Activated naive CD8-positive, alpha-beta T cell (primary cell): ENCODE results near the gene ANKRD27.
"Not testable (repeated sequence)": the region's sequence is repeated elsewhere in the genome, so short reads cannot be mapped to it uniquely, and the experiment has no call there.

Experiments used
- H3K27ac Mint-ChIP-seq: one replicate; pipeline ENCODE4 v1.8.0; 2021; ENCODE audit warnings: mixed read lengths
- H3K27me3 Mint-ChIP-seq: one replicate; pipeline ENCODE4 v1.8.0; 2021; ENCODE audit warnings: mixed read lengths
- H3K36me3 Mint-ChIP-seq: one replicate; pipeline ENCODE4 v1.8.0; 2021; ENCODE audit warnings: mixed read lengths
- H3K4me1 Mint-ChIP-seq: one replicate; pipeline ENCODE4 v1.8.0; 2021; ENCODE audit warnings: low read depth, mixed read lengths
- H3K4me3 Mint-ChIP-seq: one replicate; pipeline ENCODE4 v1.8.0; 2021; ENCODE audit warnings: mild to moderate bottlenecking, mixed read lengths
- H3K9me3 Mint-ChIP-seq: one replicate; pipeline ENCODE4 v1.8.0; 2021; ENCODE audit warnings: low read depth, mixed read lengths

ANKRD27 gene

DNA sequence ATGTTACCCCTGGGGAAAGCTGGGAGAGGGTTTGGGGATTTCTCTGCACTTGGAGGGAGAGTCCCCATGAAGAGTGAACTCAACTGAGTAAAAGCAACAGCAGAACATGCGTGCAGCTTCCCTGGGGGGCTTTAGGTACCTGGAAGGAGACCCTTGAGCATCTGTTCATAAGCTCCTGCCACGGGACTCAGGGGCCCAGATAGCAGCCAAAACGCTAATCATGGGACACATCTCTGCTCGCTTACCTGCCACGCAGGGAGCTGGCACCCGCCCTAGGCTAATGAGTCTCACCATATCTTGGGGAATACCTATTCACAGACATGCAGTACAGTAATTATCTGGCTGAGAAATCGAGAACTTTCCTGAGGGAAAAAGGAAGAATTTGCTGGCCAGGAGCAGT lies 60.1 kb downstream of the ANKRD27 start:
- Mint-ChIP-seq H3K27ac (no peak overlapping the region), H3K27me3 (no peaks in the 10 kb centered on the region), H3K4me1 (no peaks in the 10 kb centered on the region), H3K36me3 (peaks cover 21% of the 10 kb centered on the region), H3K9me3 (no peaks in the 10 kb centered on the region), H3K4me3 (no peak overlapping the region)

DNA sequence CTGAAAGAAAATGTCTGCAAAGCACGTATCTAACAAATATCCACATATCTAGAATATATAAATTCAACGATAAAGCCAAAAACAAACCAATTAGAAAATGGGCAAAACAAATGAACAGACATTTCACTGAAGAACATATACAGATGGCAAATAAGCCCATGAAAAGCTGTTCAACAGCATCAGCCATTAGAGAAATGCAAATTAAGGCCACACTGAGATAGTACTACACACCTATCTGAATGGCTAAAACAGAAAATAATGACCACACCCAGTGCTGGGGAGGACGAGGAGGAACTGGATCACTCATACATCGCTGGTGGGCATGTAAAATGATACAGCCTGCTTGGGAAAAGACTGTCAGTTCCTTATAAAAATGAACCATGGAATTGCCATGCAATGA lies 62.0 kb downstream of the ANKRD27 start:
- Mint-ChIP-seq H3K4me3 (no peak overlapping the region), H3K9me3 (no peaks in the 10 kb centered on the region), H3K4me1 (no peaks in the 10 kb centered on the region), H3K27me3 (no peaks in the 10 kb centered on the region), H3K36me3 (peaks cover 24% of the 10 kb centered on the region), H3K27ac (no peak overlapping the region)

DNA sequence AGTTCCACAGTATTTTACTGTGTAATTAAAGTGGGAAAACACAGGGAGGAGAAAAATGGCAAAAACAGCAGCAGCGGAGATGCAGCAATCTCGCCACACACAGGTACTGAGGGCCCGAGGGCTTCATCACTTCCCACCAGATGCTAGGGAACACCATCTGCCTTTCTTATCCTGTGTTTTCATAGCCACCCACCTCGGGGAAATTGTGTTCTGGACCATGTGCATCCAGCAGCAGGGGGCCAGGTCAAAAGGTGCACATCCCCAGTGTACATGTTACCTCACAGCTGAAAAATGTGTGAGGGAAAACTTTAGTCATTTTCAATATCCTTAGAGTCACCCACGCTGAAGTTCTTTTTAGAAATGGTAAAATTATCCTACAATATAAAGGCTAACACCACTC lies 63.8 kb downstream of the ANKRD27 start:
- H3K9me3 Mint-ChIP-seq: no peaks in the 10 kb centered on the region
- no peak overlapping the region for H3K4me3 Mint-ChIP-seq
- H3K27me3 Mint-ChIP-seq: no peaks in the 10 kb centered on the region
- no peaks in the 10 kb centered on the region for H3K4me1 Mint-ChIP-seq
- H3K27ac Mint-ChIP-seq: no peak overlapping the region
- H3K36me3 Mint-ChIP-seq: peaks cover 21% of the 10 kb centered on the region

DNA sequence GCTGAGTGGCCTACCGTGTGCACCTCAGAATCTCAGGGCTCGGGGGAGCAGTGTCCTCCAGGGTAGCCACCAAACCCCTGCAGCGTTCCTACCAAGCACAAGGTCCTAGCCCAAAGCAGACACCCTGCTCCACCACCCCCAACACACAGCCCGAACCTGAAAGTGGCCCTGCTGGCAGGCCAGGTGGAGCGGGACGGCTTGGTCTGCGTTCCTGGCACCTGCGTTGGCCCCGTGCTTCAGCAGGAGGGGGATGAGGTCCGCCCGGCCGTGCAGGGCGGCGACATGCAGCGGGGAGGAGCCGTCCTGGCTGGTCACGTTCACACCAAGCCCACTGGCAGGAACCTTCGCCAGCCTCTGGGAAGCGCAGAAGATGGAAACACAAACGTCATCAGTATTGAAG lies 67.5 kb downstream of the ANKRD27 start:
- Mint-ChIP-seq H3K27me3 (no peaks in the 10 kb centered on the region), H3K36me3 (peaks cover 7% of the 10 kb centered on the region), H3K9me3 (no peaks in the 10 kb centered on the region), H3K27ac (no peak overlapping the region), H3K4me3 (no peak overlapping the region), H3K4me1 (no peaks in the 10 kb centered on the region)

DNA sequence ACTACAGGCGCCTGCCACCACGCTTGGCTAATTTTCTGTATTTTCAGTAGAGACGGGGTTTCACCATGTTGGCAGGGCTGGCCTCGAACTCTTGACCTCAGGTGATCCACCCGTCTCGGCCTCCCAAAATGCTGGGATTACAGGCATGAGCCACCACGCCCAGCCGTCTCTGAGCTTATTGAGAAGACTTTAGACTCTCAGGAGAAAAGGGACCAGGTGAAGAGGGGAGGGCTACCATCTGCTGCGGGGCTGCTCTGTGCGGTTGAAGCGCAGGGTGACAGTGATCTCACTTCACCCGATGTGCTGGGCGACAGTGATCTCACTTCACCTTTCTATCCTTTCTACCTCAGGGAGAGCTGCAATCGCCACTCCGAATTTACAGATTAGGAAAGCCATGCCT lies 68.7 kb downstream of the ANKRD27 start:
- peaks cover 7% of the 10 kb centered on the region for H3K36me3 Mint-ChIP-seq
- H3K27me3 Mint-ChIP-seq: no peaks in the 10 kb centered on the region
- H3K27ac Mint-ChIP-seq: no peak overlapping the region
- H3K4me3 Mint-ChIP-seq: no peak overlapping the region
- H3K9me3 Mint-ChIP-seq: no peaks in the 10 kb centered on the region
- no peaks in the 10 kb centered on the region for H3K4me1 Mint-ChIP-seq

DNA sequence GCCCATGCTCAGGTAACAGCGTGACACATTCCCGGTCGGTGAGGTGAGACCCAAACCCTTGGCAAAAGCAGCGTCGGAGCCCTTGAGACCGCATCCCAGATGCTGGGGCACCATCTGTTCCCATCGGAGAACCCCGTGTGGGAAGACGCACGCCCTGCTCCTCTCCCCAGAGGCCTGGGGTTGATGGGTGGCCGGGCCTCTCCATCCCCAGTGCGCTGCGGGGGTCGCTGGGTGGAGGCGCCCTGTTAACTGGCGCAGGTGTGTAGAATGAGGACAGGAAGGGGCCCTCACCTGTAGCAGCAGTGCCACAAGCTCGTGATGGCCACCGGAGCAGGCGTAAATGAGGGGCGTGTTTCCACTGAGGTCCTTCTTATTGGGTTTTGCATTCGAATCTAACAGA lies 69.4 kb downstream of the ANKRD27 start:
- H3K4me3 Mint-ChIP-seq: no peak overlapping the region
- H3K36me3 Mint-ChIP-seq: peaks cover 7% of the 10 kb centered on the region

DNA sequence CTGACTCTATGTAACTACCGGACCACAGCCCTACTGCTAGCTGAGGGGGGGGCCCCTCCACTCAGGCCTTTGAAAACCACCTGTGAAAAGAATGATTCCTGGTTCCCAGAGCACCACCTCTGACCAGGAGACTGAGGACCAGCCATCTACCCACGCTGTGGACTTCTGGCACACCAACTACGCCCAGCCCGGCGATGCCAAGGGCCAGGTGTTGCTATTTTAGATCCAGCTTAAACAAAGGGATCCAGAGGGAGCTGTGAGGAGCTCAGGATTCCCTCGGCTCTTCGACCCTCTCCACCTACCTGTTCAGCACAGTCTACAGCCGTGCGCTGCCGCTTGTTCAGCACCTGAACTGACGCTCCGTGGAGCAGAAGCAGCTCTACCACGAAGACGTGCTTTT lies 71.0 kb downstream of the ANKRD27 start:
- no peak overlapping the region for H3K27ac Mint-ChIP-seq
- no peaks in the 10 kb centered on the region for H3K27me3 Mint-ChIP-seq
- peaks cover 9% of the 10 kb centered on the region for H3K36me3 Mint-ChIP-seq
- H3K4me3 Mint-ChIP-seq: no peak overlapping the region
- no peaks in the 10 kb centered on the region for H3K9me3 Mint-ChIP-seq
- peaks cover 8% of the 10 kb centered on the region for H3K4me1 Mint-ChIP-seq

More for the DNA sequence above, 69.4 kb downstream of the ANKRD27 start:
- H3K27ac Mint-ChIP-seq: no peak overlapping the region
- no peaks in the 10 kb centered on the region for H3K9me3 Mint-ChIP-seq
- H3K4me1 Mint-ChIP-seq: no peaks in the 10 kb centered on the region
- no peaks in the 10 kb centered on the region for H3K27me3 Mint-ChIP-seq

DNA sequence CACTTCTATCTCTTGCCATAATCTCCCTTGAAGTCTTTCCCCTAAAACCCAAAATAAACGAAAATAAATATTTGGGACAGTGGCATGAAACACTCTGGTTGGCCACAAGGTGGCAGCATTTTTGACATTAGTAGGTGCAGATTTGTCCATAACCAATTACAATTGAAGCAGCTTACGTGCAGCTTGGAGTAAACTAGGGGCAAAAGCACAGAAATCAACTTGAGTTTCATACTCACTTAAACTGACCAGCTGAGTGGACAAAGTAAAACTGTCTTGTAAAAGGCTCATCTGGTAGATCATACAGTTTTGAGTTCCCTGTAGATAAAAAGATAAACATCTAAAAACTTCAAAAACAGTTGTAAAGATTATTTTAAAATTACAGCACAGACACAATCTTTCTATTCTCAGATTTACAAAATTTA lies 75.2 kb downstream of the ANKRD27 start:
- H3K4me3 Mint-ChIP-seq: no peak overlapping the region
- peak overlapping the region; percentile 52 for H3K27ac Mint-ChIP-seq
- H3K9me3 Mint-ChIP-seq: no peaks in the 10 kb centered on the region
- peaks cover 15% of the 10 kb centered on the region for H3K36me3 Mint-ChIP-seq
- H3K4me1 Mint-ChIP-seq: peaks cover 8% of the 10 kb centered on the region
- no peaks in the 10 kb centered on the region for H3K27me3 Mint-ChIP-seq

DNA sequence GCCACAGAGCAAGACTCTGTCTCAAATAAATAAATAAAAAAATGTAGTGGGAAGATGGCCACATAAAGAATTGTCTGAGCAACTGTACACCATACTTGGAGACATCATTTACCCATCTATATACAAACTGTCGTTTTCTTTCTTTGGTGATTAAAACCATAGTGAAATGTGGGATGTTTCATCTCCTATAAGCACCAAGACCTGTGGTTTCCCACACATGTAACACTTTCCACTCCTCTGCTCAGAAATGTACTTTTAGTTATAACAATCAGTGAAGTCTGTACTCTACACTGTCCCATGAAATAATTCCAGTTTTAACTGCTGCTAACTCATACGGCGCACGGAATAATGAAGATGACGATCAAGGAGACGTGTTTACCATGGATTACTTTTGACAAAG lies 75.7 kb downstream of the ANKRD27 start:
- peak overlapping the region; percentile 52 for H3K27ac Mint-ChIP-seq
- H3K36me3 Mint-ChIP-seq: peaks cover 15% of the 10 kb centered on the region
- no peaks in the 10 kb centered on the region for H3K9me3 Mint-ChIP-seq
- H3K27me3 Mint-ChIP-seq: no peaks in the 10 kb centered on the region
- H3K4me3 Mint-ChIP-seq: no peak overlapping the region
- peaks cover 8% of the 10 kb centered on the region for H3K4me1 Mint-ChIP-seq

DNA sequence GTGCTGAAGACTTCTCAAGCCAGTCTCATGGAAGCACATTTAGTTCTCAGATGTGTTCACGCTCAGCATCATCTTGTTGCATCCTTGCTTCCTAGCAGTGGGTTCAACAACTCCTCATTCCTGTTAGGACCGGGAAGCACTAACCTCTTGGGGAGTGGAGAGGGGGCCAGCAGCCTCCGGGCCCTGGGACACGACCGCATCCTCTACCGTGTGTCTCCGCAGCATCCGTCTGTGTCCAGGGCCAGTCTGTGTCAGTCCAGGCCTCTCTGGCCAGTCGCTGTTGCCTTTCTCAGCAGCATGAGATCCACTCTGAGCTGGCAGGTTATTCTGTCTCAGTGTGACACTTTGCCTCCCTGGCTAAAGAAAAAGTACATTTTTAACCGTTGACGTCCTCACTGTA lies 77.0 kb downstream of the ANKRD27 start:
- Mint-ChIP-seq H3K27me3 (no peaks in the 10 kb centered on the region), H3K4me1 (peaks cover 8% of the 10 kb centered on the region), H3K27ac (no peak overlapping the region), H3K4me3 (no peak overlapping the region), H3K9me3 (no peaks in the 10 kb centered on the region), H3K36me3 (peaks cover 21% of the 10 kb centered on the region)

DNA sequence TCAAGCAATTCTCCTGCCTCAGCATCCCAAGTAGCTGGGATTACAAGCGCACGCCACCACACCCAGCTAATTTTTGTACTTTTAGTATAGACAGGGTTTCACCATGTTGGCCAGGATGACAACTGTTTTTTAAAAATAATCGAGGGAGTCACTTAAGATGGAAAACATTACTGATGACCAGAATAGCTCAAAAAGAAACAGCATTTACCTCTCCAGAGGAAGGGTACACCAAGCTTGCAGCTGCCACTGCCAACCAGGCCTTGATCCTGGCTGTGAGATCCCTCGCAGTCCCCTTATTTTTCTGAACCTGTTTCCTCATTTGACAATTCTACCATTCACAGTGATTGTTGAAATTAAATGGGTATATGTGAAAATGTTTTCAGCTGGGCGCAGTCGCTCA lies 79.5 kb downstream of the ANKRD27 start:
- peaks cover 25% of the 10 kb centered on the region for H3K36me3 Mint-ChIP-seq

DNA sequence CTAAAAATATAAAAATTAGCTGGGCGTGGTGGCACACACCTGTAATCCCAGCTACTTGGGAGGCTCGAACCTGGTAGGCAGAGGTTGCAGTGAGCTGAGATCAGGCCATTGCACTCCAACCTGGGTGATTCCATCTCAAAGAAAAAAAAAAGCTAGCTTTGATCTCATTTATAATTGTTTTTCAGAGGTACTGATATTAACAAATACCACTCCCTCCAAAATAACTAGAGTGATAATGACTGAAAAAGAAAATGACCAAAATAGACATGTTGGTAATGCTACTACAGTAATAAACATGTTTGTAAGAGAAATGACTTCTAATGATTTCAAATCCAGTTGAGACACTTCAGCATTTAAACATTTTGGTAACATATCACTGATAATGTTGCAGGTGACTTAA lies 81.0 kb downstream of the ANKRD27 start:
- no peaks in the 10 kb centered on the region for H3K4me1 Mint-ChIP-seq
- H3K27me3 Mint-ChIP-seq: no peaks in the 10 kb centered on the region
- H3K27ac Mint-ChIP-seq: peak overlapping the region; percentile 3
- no peak overlapping the region for H3K4me3 Mint-ChIP-seq
- H3K36me3 Mint-ChIP-seq: peaks cover 19% of the 10 kb centered on the region
- H3K9me3 Mint-ChIP-seq: no peaks in the 10 kb centered on the region

More for the DNA sequence above, 79.5 kb downstream of the ANKRD27 start:
- peaks cover 8% of the 10 kb centered on the region for H3K4me1 Mint-ChIP-seq
- no peaks in the 10 kb centered on the region for H3K27me3 Mint-ChIP-seq
- no peaks in the 10 kb centered on the region for H3K9me3 Mint-ChIP-seq
- no peak overlapping the region for H3K4me3 Mint-ChIP-seq
- no peak overlapping the region for H3K27ac Mint-ChIP-seq

DNA sequence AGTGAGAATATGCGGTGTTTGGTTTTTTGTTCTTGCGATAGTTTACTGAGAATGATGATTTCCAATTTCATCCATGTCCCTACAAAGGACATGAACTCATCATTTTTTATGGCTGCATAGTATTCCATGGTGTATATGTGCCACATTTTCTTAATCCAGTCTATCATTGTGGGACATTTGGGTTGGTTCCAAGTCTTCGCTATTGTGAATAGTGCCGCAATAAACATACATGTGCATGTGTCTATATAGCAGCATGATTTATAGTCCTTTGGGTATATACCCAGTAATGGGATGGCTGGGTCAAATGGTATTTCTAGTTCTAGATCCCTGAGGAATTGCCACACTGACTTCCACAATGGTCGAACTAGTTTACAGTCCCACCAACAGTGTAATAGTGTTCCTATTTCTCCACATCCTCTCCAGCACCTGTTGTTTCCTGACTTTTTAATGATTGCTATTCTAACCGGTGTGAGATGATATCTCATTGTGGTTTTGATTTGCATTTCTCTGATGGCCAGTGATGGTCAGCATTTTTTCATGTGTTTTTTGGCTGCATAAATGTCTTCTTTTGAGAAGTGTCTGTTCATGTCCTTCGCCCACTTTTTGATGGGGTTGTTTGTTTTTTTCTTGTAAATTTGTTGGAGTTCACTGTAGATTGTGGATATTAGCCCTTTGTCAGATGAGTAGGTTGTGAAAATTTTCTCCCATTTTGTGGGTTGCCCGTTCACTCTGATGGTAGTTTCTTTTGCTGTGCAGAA lies 87.1 kb downstream of the ANKRD27 start:
- H3K27ac Mint-ChIP-seq, H3K4me3 Mint-ChIP-seq, H3K27me3 Mint-ChIP-seq, H3K9me3 Mint-ChIP-seq: not testable (repeated sequence)
- Mint-ChIP-seq H3K4me1 (peaks cover 36% of the 10 kb centered on the region), H3K36me3 (peaks cover 17% of the 10 kb centered on the region)

DNA sequence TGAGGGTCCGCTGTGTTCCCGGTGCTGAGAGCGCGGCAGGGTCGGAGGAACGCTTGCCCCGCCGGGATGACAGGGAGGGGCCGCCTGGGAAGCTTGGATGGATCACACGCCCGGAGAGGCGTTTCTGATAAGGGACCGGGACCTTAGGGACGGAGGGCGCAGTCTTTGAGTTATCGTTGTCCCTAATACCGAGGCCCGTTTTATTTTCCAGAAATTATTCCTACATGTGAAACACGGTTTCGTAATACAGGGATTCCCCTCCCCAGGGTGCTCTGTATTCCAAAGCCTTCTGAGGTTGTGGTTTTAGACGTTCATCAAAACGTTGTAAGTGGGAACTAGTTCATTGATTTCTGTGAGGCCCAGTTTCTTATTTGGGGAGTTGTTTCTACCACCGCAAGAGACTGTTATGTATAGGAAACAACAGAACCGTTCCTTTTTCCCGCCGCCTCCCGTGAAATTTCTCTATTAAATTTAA lies 93.2 kb downstream of the ANKRD27 start:
- no peaks in the 10 kb centered on the region for H3K27me3 Mint-ChIP-seq
- H3K4me3 Mint-ChIP-seq: peak overlapping the region; percentile 91
- no peaks in the 10 kb centered on the region for H3K9me3 Mint-ChIP-seq
- peaks cover 9% of the 10 kb centered on the region for H3K36me3 Mint-ChIP-seq
- H3K4me1 Mint-ChIP-seq: peaks cover 43% of the 10 kb centered on the region
- peak overlapping the region; percentile 81 for H3K27ac Mint-ChIP-seq

DNA sequence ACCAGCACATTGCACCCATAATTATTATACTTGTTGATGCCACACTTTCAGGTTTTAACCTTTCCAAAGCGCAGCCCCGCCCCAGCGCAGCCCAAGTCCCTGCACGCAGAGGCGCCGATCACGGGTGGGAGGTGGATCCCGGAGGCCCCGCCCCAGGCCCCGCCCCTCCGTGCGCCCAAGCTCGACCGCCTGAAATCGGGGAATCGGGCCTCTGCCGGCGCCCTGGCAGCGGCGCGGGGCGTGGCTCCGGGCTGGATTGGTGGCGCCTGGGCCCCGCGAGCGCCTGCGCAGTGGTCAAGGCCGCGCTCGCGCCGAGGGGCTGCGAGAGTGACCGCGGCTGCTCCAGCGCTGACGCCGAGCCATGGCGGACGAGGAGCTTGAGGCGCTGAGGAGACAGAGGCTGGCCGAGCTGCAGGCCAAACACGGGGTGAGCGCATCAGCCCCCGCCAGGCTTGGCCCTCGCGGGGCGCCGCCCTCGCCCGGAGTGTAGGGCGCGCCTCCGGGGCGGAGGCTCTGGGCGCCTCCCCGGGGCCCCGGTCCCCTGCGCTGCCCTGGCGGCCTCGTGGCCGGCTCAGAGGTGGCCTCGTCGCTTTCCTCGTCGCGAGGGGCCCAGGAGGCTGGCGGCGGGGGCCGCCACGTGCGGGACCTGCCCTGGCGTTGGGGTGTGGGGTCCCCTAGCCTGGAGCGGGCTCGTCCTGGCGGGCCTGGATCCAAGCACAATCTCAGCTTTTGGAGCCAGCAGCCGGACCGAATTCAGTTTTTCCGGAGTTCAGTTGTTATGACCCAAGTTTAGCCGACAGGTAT lies 93.9 kb downstream of the ANKRD27 start, which contains the start of gene PDCD5:
Gene PDCD5, plus strand, starts transcription at position 290 of the 804 bp plus-strand sequence. Its CDS starts 72 bp downstream, at position 362.
- Mint-ChIP-seq H3K4me3 (peak within 1 kb of the TSS; percentile 95), H3K4me1 (peaks cover 36% of the 10 kb centered on the region)

More for the DNA sequence above, 93.9 kb downstream of the ANKRD27 start, which contains the start of gene PDCD5:
- H3K27me3 Mint-ChIP-seq: peaks cover under 1% of the 10 kb centered on the region
- no peaks in the 10 kb centered on the region for H3K9me3 Mint-ChIP-seq
- peak within 1 kb of the TSS; percentile 90 for H3K27ac Mint-ChIP-seq
- H3K36me3 Mint-ChIP-seq: peaks cover 9% of the 10 kb centered on the region
